WTC11 (cell line): ENCODE results near the gene PRR23E. TPM values are rescaled to one million over a fixed set of nuclear protein-coding genes. Genes with fewer than 3 reads are reported as not detected.

ENCODE experiments used
- ATAC-seq: fragments of 200-7000 bp; cut with Tn5 transposase; 2 replicates; pipeline ENCODE4 v1.10.0; 2021; ENCODE audit warnings: mild to moderate bottlenecking, moderate library complexity
- CTCF ChIA-PET: fragments of 300-600 bp; sonication (Branson Sonifier 250); formaldehyde crosslinking; loops from one replicate; lab custom pipeline; 2021; ENCODE audit warnings: antibody characterized with exemption; lab: Charles Lee
- POLR2A ChIA-PET: fragments of 350-600 bp; sonication (Branson Sonifier 250); formaldehyde crosslinking; loops from one replicate; lab custom pipeline; 2021; ENCODE audit warnings: antibody characterized with exemption; lab: Charles Lee
- DNase-seq: peaks from one replicate; pipeline ENCODE4 v3.0.0; 2021; ENCODE audit warnings: low spot score
- H3K27ac Mint-ChIP-seq: 2 replicates; pipeline ENCODE4 v1.8.0; 2021; ENCODE audit warnings: mixed read lengths
- H3K27me3 Mint-ChIP-seq: 2 replicates; pipeline ENCODE4 v1.8.0; 2021; ENCODE audit warnings: low read depth, mild to moderate bottlenecking, moderate library complexity, mixed read lengths
- H3K36me3 Mint-ChIP-seq: 2 replicates; pipeline ENCODE4 v1.8.0; 2021; ENCODE audit warnings: mixed read lengths
- H3K4me1 Mint-ChIP-seq: 2 replicates; pipeline ENCODE4 v1.8.0; 2022; ENCODE audit warnings: mixed read lengths
- H3K4me3 Mint-ChIP-seq: 2 replicates; pipeline ENCODE4 v1.8.0; 2021; ENCODE audit warnings: mild to moderate bottlenecking, moderate library complexity, mixed read lengths
- H3K9me3 Mint-ChIP-seq: 2 replicates; pipeline ENCODE4 v1.8.0; 2021; ENCODE audit warnings: mixed read lengths
- TCF7 ChIP-seq: sonication (generic); formaldehyde crosslinking; IDR thresholded peaks from 2 replicates; pipeline ENCODE4 v1.8.0; 2022; ENCODE audit warnings: mild to moderate bottlenecking, low read depth, missing genetic modification reagents, moderate library complexity
- ZBTB21 ChIP-seq: sonication (generic); formaldehyde crosslinking; IDR thresholded peaks from 2 replicates; pipeline ENCODE4 v1.8.1; 2023; ENCODE audit warnings: mild to moderate bottlenecking, missing genetic modification reagents, borderline replicate concordance
- ZNF121 ChIP-seq: sonication (generic); formaldehyde crosslinking; IDR thresholded peaks from 2 replicates; pipeline ENCODE4 v1.8.0; 2023; ENCODE audit warnings: missing genetic modification reagents
- ZNF396 ChIP-seq: fragments of 250-450 bp; sonication (Bioruptor Pico); IDR thresholded peaks from 2 replicates; pipeline ENCODE4 v1.8.0; 2021; ENCODE audit warnings: mild to moderate bottlenecking, moderate library complexity, borderline replicate concordance
- ZNF423 ChIP-seq: fragments of 250-450 bp; sonication (Bioruptor Pico); IDR thresholded peaks from 2 replicates; pipeline ENCODE4 v2.1.2; 2022; ENCODE audit warnings: mild to moderate bottlenecking, moderate library complexity
- total RNA-seq: library from RNA; stranded (reverse); gene quantifications from 3 replicates; pipeline ENCODE4 v1.2.3, GENCODE V29; 2021
- TF ChIP-seq, protein P1 (sequence below): fragments of 250-450 bp; sonication (Bioruptor Pico); IDR thresholded peaks from 2 replicates; pipeline ENCODE4 v1.8.0; 2021; ENCODE audit warnings: mild to moderate bottlenecking
- TF ChIP-seq, protein P2 (sequence below): sonication (generic); formaldehyde crosslinking; IDR thresholded peaks from 2 replicates; pipeline ENCODE4 v1.8.1; 2022; ENCODE audit warnings: missing genetic modification reagents, borderline replicate concordance
- TF ChIP-seq, protein P3 (sequence below): sonication (generic); formaldehyde crosslinking; IDR thresholded peaks from 2 replicates; pipeline ENCODE4 v1.8.1; 2023; ENCODE audit warnings: mild to moderate bottlenecking, moderate library complexity, missing genetic modification reagents
- TF ChIP-seq, protein P4 (sequence below): sonication (generic); formaldehyde crosslinking; IDR thresholded peaks from 2 replicates; pipeline ENCODE4 v1.8.1; 2022; ENCODE audit warnings: mild to moderate bottlenecking, moderate library complexity, missing genetic modification reagents
- TF ChIP-seq, protein P5 (sequence below): sonication (generic); formaldehyde crosslinking; IDR thresholded peaks from 2 replicates; pipeline ENCODE4 v1.8.1; 2022; ENCODE audit warnings: low read depth, mild to moderate bottlenecking, moderate library complexity, missing genetic modification reagents, borderline replicate concordance
- TF ChIP-seq, protein P6 (sequence below): sonication (generic); formaldehyde crosslinking; IDR thresholded peaks from 2 replicates; pipeline ENCODE4 v1.8.1; 2023; ENCODE audit warnings: mild to moderate bottlenecking, missing genetic modification reagents, moderate library complexity
- TF ChIP-seq, protein P7 (sequence below): sonication (generic); formaldehyde crosslinking; IDR thresholded peaks from 2 replicates; pipeline ENCODE4 v1.8.1; 2022; ENCODE audit warnings: mild to moderate bottlenecking, missing genetic modification reagents, moderate library complexity, borderline replicate concordance
- TF ChIP-seq, protein P8 (sequence below): sonication (generic); formaldehyde crosslinking; IDR thresholded peaks from 2 replicates; pipeline ENCODE4 v1.8.0; 2022; ENCODE audit warnings: mild to moderate bottlenecking, missing genetic modification reagents

The PRR23E gene
- total RNA-seq, 1 experiment from 2014 or later = not detected

DNA sequence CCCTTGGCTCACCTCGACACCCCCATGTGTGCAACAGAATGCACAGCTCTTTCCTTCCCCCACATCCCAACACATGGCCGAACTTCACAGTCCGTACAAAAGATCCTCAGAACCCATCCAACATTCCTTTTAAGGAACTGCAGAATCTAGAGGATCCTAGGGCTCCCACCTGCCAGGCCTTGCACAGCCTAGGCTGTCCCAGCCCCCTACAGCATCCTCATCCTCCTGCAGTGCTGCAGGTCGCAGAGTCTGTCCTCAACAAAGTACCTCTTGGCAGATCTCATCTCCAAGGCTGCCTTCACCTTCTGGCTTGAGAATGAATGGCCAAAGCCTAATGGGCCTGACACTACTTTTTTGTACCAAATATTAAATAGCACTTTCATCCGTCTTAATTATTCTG lies 19.8 kb downstream of the PRR23E start:
- ChIA-PET POLR2A (no interaction called here), CTCF (no interaction called here)
- H3K4me1 Mint-ChIP-seq = peaks cover 13% of the 10 kb centered on the region
- no peaks in the 10 kb centered on the region; the same call in 1 of the 2 replicates for H3K27me3 Mint-ChIP-seq
- DNase-seq (no peak), ATAC-seq (no peak)
- no peaks in the 10 kb centered on the region for H3K36me3 Mint-ChIP-seq
- H3K27ac Mint-ChIP-seq = no peak overlapping the region
- no peak overlapping the region for H3K4me3 Mint-ChIP-seq
- TF ChIP-seq ZNF423 (CRISPR knock-in tag) (no peak), ZNF121 (no peak), TCF7 (no peak)
- TF ChIP-seq, protein P1, sequence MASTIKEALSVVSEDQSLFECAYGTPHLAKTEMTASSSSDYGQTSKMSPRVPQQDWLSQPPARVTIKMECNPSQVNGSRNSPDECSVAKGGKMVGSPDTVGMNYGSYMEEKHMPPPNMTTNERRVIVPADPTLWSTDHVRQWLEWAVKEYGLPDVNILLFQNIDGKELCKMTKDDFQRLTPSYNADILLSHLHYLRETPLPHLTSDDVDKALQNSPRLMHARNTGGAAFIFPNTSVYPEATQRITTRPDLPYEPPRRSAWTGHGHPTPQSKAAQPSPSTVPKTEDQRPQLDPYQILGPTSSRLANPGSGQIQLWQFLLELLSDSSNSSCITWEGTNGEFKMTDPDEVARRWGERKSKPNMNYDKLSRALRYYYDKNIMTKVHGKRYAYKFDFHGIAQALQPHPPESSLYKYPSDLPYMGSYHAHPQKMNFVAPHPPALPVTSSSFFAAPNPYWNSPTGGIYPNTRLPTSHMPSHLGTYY = no peak
- TF ChIP-seq, protein P2, sequence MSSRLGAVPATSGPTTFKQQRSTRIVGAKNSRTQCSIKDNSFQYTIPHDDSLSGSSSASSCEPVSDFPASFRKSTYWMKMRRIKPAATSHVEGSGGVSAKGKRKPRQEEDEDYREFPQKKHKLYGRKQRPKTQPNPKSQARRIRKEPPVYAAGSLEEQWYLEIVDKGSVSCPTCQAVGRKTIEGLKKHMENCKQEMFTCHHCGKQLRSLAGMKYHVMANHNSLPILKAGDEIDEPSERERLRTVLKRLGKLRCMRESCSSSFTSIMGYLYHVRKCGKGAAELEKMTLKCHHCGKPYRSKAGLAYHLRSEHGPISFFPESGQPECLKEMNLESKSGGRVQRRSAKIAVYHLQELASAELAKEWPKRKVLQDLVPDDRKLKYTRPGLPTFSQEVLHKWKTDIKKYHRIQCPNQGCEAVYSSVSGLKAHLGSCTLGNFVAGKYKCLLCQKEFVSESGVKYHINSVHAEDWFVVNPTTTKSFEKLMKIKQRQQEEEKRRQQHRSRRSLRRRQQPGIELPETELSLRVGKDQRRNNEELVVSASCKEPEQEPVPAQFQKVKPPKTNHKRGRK (CRISPR knock-in tag) = no peak
- TF ChIP-seq, protein P3, sequence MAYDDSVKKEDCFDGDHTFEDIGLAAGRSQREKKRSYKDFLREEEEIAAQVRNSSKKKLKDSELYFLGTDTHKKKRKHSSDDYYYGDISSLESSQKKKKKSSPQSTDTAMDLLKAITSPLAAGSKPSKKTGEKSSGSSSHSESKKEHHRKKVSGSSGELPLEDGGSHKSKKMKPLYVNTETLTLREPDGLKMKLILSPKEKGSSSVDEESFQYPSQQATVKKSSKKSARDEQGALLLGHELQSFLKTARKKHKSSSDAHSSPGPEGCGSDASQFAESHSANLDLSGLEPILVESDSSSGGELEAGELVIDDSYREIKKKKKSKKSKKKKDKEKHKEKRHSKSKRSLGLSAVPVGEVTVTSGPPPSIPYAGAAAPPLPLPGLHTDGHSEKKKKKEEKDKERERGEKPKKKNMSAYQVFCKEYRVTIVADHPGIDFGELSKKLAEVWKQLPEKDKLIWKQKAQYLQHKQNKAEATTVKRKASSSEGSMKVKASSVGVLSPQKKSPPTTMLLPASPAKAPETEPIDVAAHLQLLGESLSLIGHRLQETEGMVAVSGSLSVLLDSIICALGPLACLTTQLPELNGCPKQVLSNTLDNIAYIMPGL = no peak
- H3K9me3 Mint-ChIP-seq = no peaks in the 10 kb centered on the region

DNA sequence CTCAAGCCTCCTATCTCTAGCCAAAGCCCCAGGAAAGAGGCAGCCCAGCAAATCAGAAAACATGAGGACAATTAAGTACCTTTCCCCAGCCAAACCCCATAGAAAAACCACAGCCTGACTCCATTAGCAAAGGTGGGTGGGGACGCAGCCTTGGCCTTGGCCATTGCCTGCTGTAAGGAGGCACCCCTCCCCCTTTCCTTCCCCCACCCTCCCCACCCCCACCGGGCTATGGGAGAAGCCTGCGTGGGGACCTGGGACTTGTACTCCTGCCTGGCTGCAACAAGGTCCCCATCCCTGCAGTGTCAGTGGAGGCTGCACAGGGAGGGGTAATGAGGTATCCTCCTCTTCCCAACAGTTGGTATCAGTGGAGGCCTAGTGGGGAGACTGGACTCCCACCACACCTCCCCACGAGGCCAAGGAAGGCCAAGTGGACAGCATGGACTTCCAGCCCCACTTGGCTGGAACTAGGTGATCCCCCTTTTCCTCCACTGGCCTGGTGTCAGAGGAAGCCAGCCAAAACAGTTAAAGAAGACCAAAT lies 20.5 kb downstream of the PRR23E start:
- Mint-ChIP-seq H3K4me3 (no peak overlapping the region), H3K4me1 (peaks cover 13% of the 10 kb centered on the region), H3K27me3 (no peaks in the 10 kb centered on the region; the same call in 1 of the 2 replicates), H3K36me3 (no peaks in the 10 kb centered on the region), H3K27ac (no peak overlapping the region), H3K9me3 (no peaks in the 10 kb centered on the region)
- ATAC-seq (no peak), DNase-seq (no peak)
- ChIA-PET CTCF (no interaction called here), POLR2A (no interaction called here)
- TF ChIP-seq ZNF396 (CRISPR knock-in tag) (no peak), ZBTB21 (no peak)
- TF ChIP-seq, protein P4, sequence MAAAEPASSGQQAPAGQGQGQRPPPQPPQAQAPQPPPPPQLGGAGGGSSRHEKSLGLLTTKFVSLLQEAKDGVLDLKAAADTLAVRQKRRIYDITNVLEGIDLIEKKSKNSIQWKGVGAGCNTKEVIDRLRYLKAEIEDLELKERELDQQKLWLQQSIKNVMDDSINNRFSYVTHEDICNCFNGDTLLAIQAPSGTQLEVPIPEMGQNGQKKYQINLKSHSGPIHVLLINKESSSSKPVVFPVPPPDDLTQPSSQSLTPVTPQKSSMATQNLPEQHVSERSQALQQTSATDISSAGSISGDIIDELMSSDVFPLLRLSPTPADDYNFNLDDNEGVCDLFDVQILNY (CRISPR knock-in tag) = no peak
- TF ChIP-seq, protein P5, sequence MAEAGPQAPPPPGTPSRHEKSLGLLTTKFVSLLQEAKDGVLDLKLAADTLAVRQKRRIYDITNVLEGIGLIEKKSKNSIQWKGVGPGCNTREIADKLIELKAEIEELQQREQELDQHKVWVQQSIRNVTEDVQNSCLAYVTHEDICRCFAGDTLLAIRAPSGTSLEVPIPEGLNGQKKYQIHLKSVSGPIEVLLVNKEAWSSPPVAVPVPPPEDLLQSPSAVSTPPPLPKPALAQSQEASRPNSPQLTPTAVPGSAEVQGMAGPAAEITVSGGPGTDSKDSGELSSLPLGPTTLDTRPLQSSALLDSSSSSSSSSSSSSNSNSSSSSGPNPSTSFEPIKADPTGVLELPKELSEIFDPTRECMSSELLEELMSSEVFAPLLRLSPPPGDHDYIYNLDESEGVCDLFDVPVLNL (CRISPR knock-in tag) = no peak
- TF ChIP-seq, protein P6, sequence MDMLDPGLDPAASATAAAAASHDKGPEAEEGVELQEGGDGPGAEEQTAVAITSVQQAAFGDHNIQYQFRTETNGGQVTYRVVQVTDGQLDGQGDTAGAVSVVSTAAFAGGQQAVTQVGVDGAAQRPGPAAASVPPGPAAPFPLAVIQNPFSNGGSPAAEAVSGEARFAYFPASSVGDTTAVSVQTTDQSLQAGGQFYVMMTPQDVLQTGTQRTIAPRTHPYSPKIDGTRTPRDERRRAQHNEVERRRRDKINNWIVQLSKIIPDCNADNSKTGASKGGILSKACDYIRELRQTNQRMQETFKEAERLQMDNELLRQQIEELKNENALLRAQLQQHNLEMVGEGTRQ (CRISPR knock-in tag) = no peak
- TF ChIP-seq, protein P7, sequence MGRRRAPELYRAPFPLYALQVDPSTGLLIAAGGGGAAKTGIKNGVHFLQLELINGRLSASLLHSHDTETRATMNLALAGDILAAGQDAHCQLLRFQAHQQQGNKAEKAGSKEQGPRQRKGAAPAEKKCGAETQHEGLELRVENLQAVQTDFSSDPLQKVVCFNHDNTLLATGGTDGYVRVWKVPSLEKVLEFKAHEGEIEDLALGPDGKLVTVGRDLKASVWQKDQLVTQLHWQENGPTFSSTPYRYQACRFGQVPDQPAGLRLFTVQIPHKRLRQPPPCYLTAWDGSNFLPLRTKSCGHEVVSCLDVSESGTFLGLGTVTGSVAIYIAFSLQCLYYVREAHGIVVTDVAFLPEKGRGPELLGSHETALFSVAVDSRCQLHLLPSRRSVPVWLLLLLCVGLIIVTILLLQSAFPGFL = no peak
- TF ChIP-seq, protein P8, sequence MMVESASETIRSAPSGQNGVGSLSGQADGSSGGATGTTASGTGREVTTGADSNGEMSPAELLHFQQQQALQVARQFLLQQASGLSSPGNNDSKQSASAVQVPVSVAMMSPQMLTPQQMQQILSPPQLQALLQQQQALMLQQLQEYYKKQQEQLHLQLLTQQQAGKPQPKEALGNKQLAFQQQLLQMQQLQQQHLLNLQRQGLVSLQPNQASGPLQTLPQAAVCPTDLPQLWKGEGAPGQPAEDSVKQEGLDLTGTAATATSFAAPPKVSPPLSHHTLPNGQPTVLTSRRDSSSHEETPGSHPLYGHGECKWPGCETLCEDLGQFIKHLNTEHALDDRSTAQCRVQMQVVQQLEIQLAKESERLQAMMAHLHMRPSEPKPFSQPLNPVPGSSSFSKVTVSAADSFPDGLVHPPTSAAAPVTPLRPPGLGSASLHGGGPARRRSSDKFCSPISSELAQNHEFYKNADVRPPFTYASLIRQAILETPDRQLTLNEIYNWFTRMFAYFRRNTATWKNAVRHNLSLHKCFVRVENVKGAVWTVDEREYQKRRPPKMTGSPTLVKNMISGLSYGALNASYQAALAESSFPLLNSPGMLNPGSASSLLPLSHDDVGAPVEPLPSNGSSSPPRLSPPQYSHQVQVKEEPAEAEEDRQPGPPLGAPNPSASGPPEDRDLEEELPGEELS (CRISPR knock-in tag) = no peak
